ENCODE measurements around the gene TMPRSS5.

The TMPRSS5 gene

DNA sequence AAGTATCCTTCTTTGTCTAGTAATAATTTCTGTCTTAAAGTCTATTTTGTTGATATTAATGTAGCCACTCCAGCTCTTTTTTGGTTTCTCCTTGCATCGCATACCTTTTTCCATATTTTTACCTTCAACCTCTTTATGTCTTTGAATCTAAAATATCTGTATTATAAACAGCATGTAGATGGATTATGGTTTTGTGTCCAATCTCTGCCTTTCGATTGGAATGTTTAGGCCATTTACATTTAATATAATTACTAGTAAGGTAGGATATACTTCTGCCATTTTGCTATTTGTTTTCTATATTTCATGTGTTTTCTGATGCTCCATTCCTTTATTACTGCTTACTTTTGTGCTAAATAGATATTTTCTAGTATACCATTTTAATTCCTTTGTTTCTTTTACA is 39.5 kb downstream of the TMPRSS5 start:
- no peaks in the 10 kb centered on the region for H3K27me3 ChIP-seq (replicated peaks; ENCODE audit: control insufficient read depth, insufficient read depth, low read length)
- no peak for DNase-seq (ENCODE audit: low read depth)
- no peaks in the 10 kb centered on the region for H3K36me3 ChIP-seq (ENCODE audit: control insufficient read depth, insufficient read depth, low read length, severe bottlenecking)
- no peaks in the 10 kb centered on the region for H3K4me1 ChIP-seq (ENCODE audit: control insufficient read depth, insufficient read depth, low read length)
- H3K9ac ChIP-seq (ENCODE audit: low read length): no peak overlapping the region
- H3K4me3 ChIP-seq (ENCODE audit: low read length): no peak overlapping the region
- H3K9me3 ChIP-seq (ENCODE audit: control insufficient read depth, low read length): peaks cover 31% of the 10 kb centered on the region

DNA sequence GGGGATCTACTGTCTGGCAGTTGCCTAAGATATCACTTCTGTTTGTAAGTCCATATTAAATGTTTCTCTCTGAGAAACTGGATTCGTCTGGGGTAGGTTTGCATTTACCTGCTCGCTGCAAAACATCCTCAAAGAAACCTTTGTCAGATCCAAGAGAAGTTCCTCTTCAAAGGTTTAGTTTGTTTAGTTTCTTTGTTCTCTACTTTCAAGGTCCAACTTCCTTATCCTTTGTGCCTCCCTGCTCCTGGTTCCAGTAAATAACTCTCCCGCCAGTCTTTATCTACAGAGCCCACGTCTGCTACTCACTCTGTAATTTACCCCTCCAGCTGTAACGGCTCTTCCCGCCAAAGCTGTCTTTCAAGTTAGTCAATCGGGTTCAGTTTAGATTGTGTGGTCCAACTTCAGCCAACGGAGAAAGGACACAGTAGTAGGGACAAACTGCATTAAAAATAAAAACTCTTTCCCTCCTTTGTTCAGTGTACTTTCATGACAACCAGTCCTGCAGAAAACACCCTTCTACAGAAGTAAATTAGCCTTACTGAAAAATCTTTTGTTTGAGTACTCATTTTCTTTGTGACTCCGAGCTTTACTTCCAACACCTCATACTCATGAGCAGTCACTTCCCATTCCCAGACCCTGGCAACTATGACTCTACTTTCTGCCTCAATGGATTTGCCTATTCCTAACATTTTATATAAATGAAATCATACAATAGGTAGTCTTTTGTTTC is 41.0 kb downstream of the TMPRSS5 start:
- Histone ChIP-seq H3K36me3 (ENCODE audit: control insufficient read depth, insufficient read depth, low read length, severe bottlenecking) (no peaks in the 10 kb centered on the region), H3K4me3 (ENCODE audit: low read length) (no peak overlapping the region), H3K9ac (ENCODE audit: low read length) (no peak overlapping the region), H3K27me3 (replicated peaks; ENCODE audit: control insufficient read depth, insufficient read depth, low read length) (no peaks in the 10 kb centered on the region), H3K9me3 (ENCODE audit: control insufficient read depth, low read length) (peaks cover 31% of the 10 kb centered on the region), H3K4me1 (ENCODE audit: control insufficient read depth, insufficient read depth, low read length) (no peaks in the 10 kb centered on the region)
- no peak for DNase-seq (ENCODE audit: low read depth)

DNA sequence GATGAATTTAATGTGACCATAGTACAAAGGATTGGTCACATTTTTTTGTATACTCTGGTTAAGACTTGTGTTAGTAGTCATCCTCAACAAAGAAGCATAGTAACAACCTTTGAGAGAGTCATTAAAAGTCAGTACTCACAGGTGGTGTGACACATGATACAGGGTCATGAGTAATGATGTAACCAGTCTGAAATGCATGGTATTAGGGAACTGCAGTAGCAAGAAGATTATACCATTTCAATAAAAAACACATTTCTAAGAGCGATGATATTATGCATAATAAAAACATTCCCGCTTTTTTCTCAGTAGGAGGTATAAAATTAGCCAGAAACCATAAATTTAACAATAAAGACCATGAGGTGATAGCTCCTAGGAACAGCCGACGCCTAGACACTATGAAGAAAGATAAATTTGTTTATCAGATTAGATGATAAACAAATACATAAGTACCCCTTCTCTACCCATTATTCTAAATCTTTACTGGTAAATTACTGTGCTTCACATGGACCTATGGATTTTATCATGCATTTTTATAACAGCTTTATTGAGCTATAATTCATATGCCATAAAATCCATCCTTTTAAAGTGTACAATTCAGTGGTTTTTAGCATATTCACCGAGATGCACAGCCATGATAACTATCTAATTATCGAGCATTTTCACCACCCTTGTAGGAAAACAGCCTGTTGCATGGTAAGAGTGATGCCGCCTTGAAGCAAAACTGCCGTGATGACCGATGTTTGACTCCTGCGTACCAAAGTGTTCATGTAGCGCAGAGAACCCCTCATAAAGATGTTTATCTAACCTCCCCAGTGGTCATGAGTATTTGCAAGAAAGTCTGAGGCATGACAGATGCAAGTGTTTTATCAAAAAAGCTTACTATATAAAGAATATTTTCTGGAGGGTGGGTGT is 41.8 kb downstream of the TMPRSS5 start:
- H3K9ac ChIP-seq (ENCODE audit: low read length): no peak overlapping the region
- H3K27me3 ChIP-seq (replicated peaks; ENCODE audit: control insufficient read depth, insufficient read depth, low read length): no peaks in the 10 kb centered on the region
- no peaks in the 10 kb centered on the region for H3K4me1 ChIP-seq (ENCODE audit: control insufficient read depth, insufficient read depth, low read length)
- no peaks in the 10 kb centered on the region for H3K36me3 ChIP-seq (ENCODE audit: control insufficient read depth, insufficient read depth, low read length, severe bottlenecking)
- peaks cover 31% of the 10 kb centered on the region for H3K9me3 ChIP-seq (ENCODE audit: control insufficient read depth, low read length)
- no peak overlapping the region for H3K4me3 ChIP-seq (ENCODE audit: low read length)
- DNase-seq (ENCODE audit: low read depth): no peak

DNA sequence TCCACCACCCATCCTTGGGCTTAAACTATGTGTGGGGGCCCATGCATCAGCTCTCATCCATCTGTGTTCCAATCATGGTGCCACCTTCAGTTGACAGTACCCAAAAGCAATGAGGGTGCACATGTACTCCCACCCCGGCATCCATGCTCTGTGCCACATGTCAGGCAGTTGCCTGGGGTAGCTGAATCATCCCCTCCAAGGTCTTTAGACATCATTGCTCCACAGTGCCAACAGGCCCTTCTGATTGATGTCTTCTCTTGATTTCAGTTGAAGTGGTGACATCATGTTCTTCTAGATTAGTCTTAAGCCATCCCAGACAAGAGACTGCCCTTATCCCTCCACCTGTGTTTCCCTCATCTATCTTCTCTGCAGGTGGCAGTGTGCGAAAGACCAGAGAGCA is 42.5 kb downstream of the TMPRSS5 start:
- Histone ChIP-seq H3K9ac (ENCODE audit: low read length) (no peak overlapping the region), H3K27me3 (replicated peaks; ENCODE audit: control insufficient read depth, insufficient read depth, low read length) (no peaks in the 10 kb centered on the region), H3K36me3 (ENCODE audit: control insufficient read depth, insufficient read depth, low read length, severe bottlenecking) (no peaks in the 10 kb centered on the region), H3K9me3 (ENCODE audit: control insufficient read depth, low read length) (peaks cover 31% of the 10 kb centered on the region), H3K4me3 (ENCODE audit: low read length) (no peak overlapping the region), H3K4me1 (ENCODE audit: control insufficient read depth, insufficient read depth, low read length) (no peaks in the 10 kb centered on the region)
- DNase-seq (ENCODE audit: low read depth): no peak

DNA sequence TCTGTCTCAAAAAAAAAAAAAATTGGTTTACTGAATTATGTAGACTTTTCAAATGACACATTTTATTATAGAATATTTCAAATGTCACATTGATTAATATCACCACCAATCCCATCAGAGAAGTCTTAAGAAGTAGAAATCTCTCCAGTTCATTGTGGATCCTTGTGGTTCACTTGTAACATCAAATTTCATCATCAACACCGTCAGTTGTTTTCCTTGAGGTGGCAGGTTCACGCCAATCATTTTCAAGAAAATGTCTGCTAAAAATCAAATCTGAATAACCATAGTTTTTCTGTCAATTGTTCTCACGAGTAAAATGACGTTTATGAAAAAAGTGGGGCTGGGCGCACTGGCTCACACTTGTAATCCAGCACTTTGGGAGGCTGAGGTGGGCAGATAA is 50.3 kb downstream of the TMPRSS5 start:
- Histone ChIP-seq H3K36me3 (ENCODE audit: control insufficient read depth, insufficient read depth, low read length, severe bottlenecking) (no peaks in the 10 kb centered on the region), H3K9me3 (ENCODE audit: control insufficient read depth, low read length) (peaks cover 4% of the 10 kb centered on the region), H3K4me1 (ENCODE audit: control insufficient read depth, insufficient read depth, low read length) (no peaks in the 10 kb centered on the region), H3K9ac (ENCODE audit: low read length) (no peak overlapping the region), H3K27me3 (replicated peaks; ENCODE audit: control insufficient read depth, insufficient read depth, low read length) (peaks cover 25% of the 10 kb centered on the region), H3K4me3 (ENCODE audit: low read length) (no peak overlapping the region)
- no peak for DNase-seq (ENCODE audit: low read depth)

DNA sequence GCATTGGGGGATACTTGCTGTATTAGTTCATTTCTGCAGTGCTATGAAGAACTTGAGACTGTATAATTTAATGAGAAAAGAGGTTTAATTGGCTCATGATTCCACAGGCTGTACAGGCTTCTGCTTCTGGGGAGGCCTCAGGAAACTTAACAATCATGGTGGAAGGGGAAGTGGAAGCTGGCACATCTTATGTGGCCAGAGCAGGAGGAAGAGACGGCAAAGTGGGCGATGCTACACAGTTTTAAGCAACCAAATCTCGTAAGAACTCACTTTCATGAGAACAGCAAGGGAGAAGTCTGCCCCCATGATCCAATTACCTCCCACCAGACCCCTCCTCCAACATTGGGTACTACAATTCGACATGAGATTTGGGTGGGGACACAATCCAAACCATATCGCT is 55.1 kb downstream of the TMPRSS5 start:
- Histone ChIP-seq H3K27me3 (replicated peaks; ENCODE audit: control insufficient read depth, insufficient read depth, low read length) (peaks cover 29% of the 10 kb centered on the region), H3K9me3 (ENCODE audit: control insufficient read depth, low read length) (peaks cover 12% of the 10 kb centered on the region)
- no peak for DNase-seq (ENCODE audit: low read depth)

DNA sequence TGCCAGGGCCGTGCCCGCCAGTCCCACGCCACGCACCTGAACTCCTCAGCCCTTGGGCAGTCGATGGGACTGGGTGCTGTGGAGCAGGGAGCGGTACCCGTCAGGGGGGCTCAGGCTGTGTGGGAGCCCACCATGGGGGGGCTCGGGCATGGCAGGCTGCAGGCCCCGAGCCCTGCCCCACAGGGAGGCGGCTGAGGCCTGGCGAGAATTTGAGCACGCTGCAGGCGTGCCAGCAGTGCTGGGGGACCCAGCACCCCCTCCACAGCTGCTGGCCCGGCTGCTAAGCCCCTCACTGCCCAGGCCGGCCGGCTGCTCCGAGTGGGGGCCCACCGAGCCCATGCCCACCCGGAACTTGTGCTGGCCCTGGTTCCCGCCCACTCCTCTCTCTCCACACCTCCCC is 56.8 kb downstream of the TMPRSS5 start:
- no peak overlapping the region for H3K9ac ChIP-seq (ENCODE audit: low read length)
- DNase-seq (ENCODE audit: low read depth): no peak
- H3K36me3 ChIP-seq (ENCODE audit: control insufficient read depth, insufficient read depth, low read length, severe bottlenecking): no peaks in the 10 kb centered on the region
- no peak overlapping the region for H3K4me3 ChIP-seq (ENCODE audit: low read length)
- peaks cover 3% of the 10 kb centered on the region for H3K4me1 ChIP-seq (ENCODE audit: control insufficient read depth, insufficient read depth, low read length)
- H3K27me3 ChIP-seq (replicated peaks; ENCODE audit: control insufficient read depth, insufficient read depth, low read length): peaks cover 38% of the 10 kb centered on the region
- peaks cover 12% of the 10 kb centered on the region for H3K9me3 ChIP-seq (ENCODE audit: control insufficient read depth, low read length)

More for the DNA sequence above, 55.1 kb downstream of the TMPRSS5 start:
- no peaks in the 10 kb centered on the region for H3K4me1 ChIP-seq (ENCODE audit: control insufficient read depth, insufficient read depth, low read length)
- H3K36me3 ChIP-seq (ENCODE audit: control insufficient read depth, insufficient read depth, low read length, severe bottlenecking): no peaks in the 10 kb centered on the region
- no peak overlapping the region for H3K4me3 ChIP-seq (ENCODE audit: low read length)
- H3K9ac ChIP-seq (ENCODE audit: low read length): no peak overlapping the region

DNA sequence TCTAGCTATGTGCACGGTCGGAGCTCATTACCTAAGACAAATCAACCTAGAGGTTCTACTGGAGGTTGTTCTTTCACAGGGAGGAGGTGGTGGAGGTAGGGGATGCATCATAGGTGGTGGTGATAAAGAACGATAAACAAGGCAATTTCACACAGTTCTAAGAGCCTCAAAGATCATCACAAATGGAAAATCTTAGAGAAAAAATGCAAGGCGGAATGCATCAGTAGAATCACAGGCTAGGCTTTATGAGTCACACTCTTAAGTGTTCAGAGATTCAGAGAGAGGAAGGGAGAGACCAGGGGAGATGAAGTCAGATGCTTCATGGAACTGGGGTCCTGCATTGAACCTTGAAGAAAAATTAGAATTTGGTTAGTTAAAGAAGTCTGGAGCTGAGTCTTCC is 58.3 kb downstream of the TMPRSS5 start:
- Histone ChIP-seq H3K27me3 (replicated peaks; ENCODE audit: control insufficient read depth, insufficient read depth, low read length) (peaks cover 44% of the 10 kb centered on the region), H3K9ac (ENCODE audit: low read length) (no peak overlapping the region), H3K9me3 (ENCODE audit: control insufficient read depth, low read length) (peaks cover 8% of the 10 kb centered on the region), H3K4me3 (ENCODE audit: low read length) (no peak overlapping the region), H3K4me1 (ENCODE audit: control insufficient read depth, insufficient read depth, low read length) (peaks cover 3% of the 10 kb centered on the region), H3K36me3 (ENCODE audit: control insufficient read depth, insufficient read depth, low read length, severe bottlenecking) (no peaks in the 10 kb centered on the region)
- DNase-seq (ENCODE audit: low read depth): no peak

DNA sequence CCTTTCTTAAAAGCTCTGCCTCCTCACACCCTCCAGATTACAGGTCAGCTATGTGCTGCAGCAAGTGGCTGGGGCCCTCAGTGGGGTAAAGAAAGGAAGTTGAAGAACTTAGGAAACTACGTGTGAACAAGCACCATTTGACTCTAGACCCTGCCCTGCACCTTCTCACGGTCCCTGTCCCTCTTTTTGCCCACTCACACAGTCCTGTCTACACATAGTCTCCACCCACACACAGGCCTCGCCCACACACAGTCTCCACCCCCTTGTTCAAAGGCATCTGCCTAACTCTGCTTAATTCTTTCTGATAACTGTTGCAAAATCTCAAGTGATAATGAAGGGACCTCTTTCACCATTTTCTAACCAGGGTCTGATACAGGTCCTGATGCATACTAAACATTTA is 59.0 kb downstream of the TMPRSS5 start:
- H3K9ac ChIP-seq (ENCODE audit: low read length): no peak overlapping the region
- H3K9me3 ChIP-seq (ENCODE audit: control insufficient read depth, low read length): peaks cover 8% of the 10 kb centered on the region
- DNase-seq (ENCODE audit: low read depth): no peak
- H3K27me3 ChIP-seq (replicated peaks; ENCODE audit: control insufficient read depth, insufficient read depth, low read length): peaks cover 43% of the 10 kb centered on the region
- H3K4me1 ChIP-seq (ENCODE audit: control insufficient read depth, insufficient read depth, low read length): peaks cover 3% of the 10 kb centered on the region
- H3K4me3 ChIP-seq (ENCODE audit: low read length): no peak overlapping the region
- H3K36me3 ChIP-seq (ENCODE audit: control insufficient read depth, insufficient read depth, low read length, severe bottlenecking): no peaks in the 10 kb centered on the region

DNA sequence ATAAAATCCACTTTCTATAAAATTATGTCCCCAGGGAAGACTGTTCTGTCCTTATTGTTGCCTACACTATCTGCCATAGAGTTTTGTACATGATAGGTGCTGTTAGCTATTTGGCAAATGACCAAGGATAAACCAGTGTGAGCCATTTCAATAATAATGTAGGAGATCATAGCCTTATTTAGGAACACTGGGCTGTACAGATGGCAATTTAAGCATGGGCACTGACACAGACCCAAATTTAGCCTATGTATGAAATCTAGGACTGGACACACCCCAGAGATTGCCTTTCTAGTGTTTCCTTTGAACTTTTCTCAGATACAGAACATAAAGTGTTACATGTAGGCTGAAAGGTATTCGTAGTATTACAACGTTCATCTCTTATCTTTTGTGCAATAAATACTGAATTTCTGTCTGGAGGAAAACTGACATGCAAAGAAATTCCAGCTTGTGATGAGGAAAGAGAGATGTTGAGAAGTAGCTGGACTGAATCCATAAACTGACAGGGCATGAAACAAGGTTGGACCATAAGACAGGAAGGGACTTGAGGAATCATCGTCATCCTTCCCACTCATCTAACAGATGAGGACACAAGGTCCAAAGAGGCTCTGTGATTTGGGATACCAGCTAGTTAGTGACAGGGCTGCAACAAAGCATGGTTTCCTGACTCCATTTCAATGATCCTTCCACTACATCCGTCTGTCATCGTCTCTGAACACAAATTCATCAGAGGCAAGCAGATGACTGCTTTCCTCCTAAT is 60.3 kb downstream of the TMPRSS5 start:
- Histone ChIP-seq H3K9me3 (ENCODE audit: control insufficient read depth, low read length) (peaks cover 8% of the 10 kb centered on the region), H3K27me3 (replicated peaks; ENCODE audit: control insufficient read depth, insufficient read depth, low read length) (peaks cover 45% of the 10 kb centered on the region), H3K4me3 (ENCODE audit: low read length) (no peak overlapping the region), H3K4me1 (ENCODE audit: control insufficient read depth, insufficient read depth, low read length) (peaks cover 3% of the 10 kb centered on the region), H3K9ac (ENCODE audit: low read length) (no peak overlapping the region), H3K36me3 (ENCODE audit: control insufficient read depth, insufficient read depth, low read length, severe bottlenecking) (no peaks in the 10 kb centered on the region)
- DNase-seq (ENCODE audit: low read depth): no peak

DNA sequence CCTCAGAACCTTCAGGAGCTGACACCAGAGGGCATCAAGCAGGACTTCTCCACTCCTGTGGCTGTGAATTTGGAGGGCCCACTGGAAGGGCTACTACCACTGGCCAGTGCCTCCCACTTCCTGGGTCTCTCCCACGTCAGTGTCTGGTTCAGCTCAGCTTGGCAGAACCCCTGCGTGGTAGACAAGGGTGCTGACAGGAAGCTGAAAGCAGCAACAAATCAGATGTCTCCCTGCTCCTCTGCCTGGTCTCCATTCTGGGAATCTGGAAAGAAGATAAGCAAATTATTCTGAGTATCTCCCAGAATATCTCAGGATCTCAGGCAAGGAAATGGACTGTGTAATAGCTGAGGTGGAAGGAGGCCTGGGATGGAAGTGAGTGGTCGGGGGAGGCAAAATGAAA is 61.5 kb downstream of the TMPRSS5 start:
- Histone ChIP-seq H3K27me3 (replicated peaks; ENCODE audit: control insufficient read depth, insufficient read depth, low read length) (peaks cover 45% of the 10 kb centered on the region), H3K4me3 (ENCODE audit: low read length) (no peak overlapping the region), H3K4me1 (ENCODE audit: control insufficient read depth, insufficient read depth, low read length) (peaks cover 3% of the 10 kb centered on the region), H3K36me3 (ENCODE audit: control insufficient read depth, insufficient read depth, low read length, severe bottlenecking) (no peaks in the 10 kb centered on the region), H3K9ac (ENCODE audit: low read length) (no peak overlapping the region), H3K9me3 (ENCODE audit: control insufficient read depth, low read length) (no peaks in the 10 kb centered on the region)
- no peak for DNase-seq (ENCODE audit: low read depth)

All from adipocyte (in vitro differentiated cells).